ENCODE results near the gene COL18A1. TPM values are rescaled to one million over a fixed set of nuclear protein-coding genes. Genes with fewer than 3 reads are reported as not detected.

Gene COL18A1
- total RNA-seq, 1 experiment from 2014 or later = 347 TPM

GRCh38 chr21:45454926-45455673 lies 50.1 kb downstream of the COL18A1 start:
- peak; percentile 79 for DNase-seq (ENCODE audit: low read depth)

GRCh38 chr21:45455674-45456583 lies 51.0 kb downstream of the COL18A1 start:
- no peak for DNase-seq (ENCODE audit: low read depth)

- no peak for DNase-seq (ENCODE audit: low read depth)
Measured at GRCh38 chr21:45456584-45457160, 51.7 kb downstream of the COL18A1 start.

GRCh38 chr21:45457161-45457831 lies 52.3 kb downstream of the COL18A1 start:
- DNase-seq (ENCODE audit: low read depth) = no peak

GRCh38 chr21:45457832-45458172 lies 52.8 kb downstream of the COL18A1 start:
- DNase-seq (ENCODE audit: low read depth) = no peak

- DNase-seq (ENCODE audit: low read depth) = no peak
Measured at GRCh38 chr21:45458281-45459170, 53.6 kb downstream of the COL18A1 start.

GRCh38 chr21:45459171-45460010 lies 54.4 kb downstream of the COL18A1 start:
- DNase-seq (ENCODE audit: low read depth) = no peak

GRCh38 chr21:45460011-45460565 lies 55.1 kb downstream of the COL18A1 start:
- DNase-seq (ENCODE audit: low read depth) = no peak

GRCh38 chr21:45460611-45461368 lies 55.8 kb downstream of the COL18A1 start:
- peak; percentile 97 for DNase-seq (ENCODE audit: low read depth)

- no peak for DNase-seq (ENCODE audit: low read depth)
Measured at GRCh38 chr21:45461369-45461750, 56.4 kb downstream of the COL18A1 start.

- no peak for DNase-seq (ENCODE audit: low read depth)
Measured at GRCh38 chr21:45461806-45462341, 56.9 kb downstream of the COL18A1 start.

- DNase-seq (ENCODE audit: low read depth) = no peak
Measured at GRCh38 chr21:45463871-45464270, 58.9 kb downstream of the COL18A1 start.

- no peak for DNase-seq (ENCODE audit: low read depth)
Measured at GRCh38 chr21:45464309-45464708, 59.3 kb downstream of the COL18A1 start.

- DNase-seq (ENCODE audit: low read depth) = no peak
Measured at GRCh38 chr21:45465105-45465504, 60.1 kb downstream of the COL18A1 start.

GRCh38 chr21:45465611-45466329 lies 60.8 kb downstream of the COL18A1 start:
- no peak for DNase-seq (ENCODE audit: low read depth)

GRCh38 chr21:45466330-45467220 lies 61.6 kb downstream of the COL18A1 start:
- DNase-seq (ENCODE audit: low read depth) = no peak

- DNase-seq (ENCODE audit: low read depth) = peak; percentile 69
Measured at GRCh38 chr21:45467221-45467779, 62.3 kb downstream of the COL18A1 start.
